ENCODE data around the gene BCKDHB. TPM values are rescaled to one million over a fixed set of nuclear protein-coding genes. Genes with fewer than 3 reads are reported as not detected.
A peak's percentile ranks its signal among the peaks of the same experiment; 100 is the strongest.

Gene BCKDHB
- total and polyA plus RNA-seq, 4 donors = 11.7 to 19.9 (median 16.5) TPM

DNA sequence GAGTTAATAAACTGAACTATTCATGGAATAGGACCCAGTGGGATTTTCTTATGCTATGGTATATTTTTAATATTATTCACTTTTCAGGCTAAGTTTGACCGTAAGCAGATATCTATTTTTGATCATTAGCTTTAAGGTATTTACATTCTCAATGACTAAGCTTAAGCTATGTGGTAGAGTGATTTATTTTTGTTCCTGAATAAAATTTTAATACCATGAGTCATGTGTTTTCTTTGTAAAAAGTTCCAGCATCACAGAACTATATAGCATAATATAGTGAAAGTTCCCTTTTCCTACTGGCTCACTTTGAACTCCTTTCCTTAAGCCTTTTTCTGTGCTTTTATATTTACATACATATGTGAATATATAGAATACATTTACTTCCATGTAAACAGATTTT is 75.8 kb downstream of the BCKDHB start:
- intact Hi-C loops (cut with DNase I) = no loop called here
- H3K9me3 ChIP-seq (ENCODE audit: control insufficient read depth, low read length) = no peaks in the 10 kb centered on the region
- WGBS, 2 donors = 73 to 76% methylated on average over 1 of the region's 1 CpG
- H3K4me1 ChIP-seq (ENCODE audit: control insufficient read depth in 1 of 2, insufficient read depth in 2 of 2, low read length in 2 of 2) = no peaks in the 10 kb centered on the region
- no peak for ATAC-seq (ENCODE audit: low FRiP score)
- no peak for DNase-seq
- H3K27me3 ChIP-seq (ENCODE audit: control insufficient read depth in 1 of 2, insufficient read depth in 2 of 2, low read length in 1 of 2) = no peaks in the 10 kb centered on the region
- peaks cover 0 to 2% of the 10 kb centered on the region in 2 donors for H3K36me3 ChIP-seq (ENCODE audit: control insufficient read depth in 1 of 2, insufficient read depth in 2 of 2, low read length in 1 of 2)
- no peak overlapping the region for H3K4me3 ChIP-seq (ENCODE audit: low read length in 2 of 2)
- H3K27ac ChIP-seq (ENCODE audit: low read depth in 1 of 2, low read length in 2 of 2) = no peak overlapping the region

- Histone ChIP-seq H3K27ac (ENCODE audit: low read depth in 1 of 2, low read length in 2 of 2) (no peak overlapping the region), H3K4me1 (ENCODE audit: control insufficient read depth in 1 of 2, insufficient read depth in 2 of 2, low read length in 2 of 2) (no peaks in the 10 kb centered on the region), H3K9me3 (ENCODE audit: control insufficient read depth, low read length) (no peaks in the 10 kb centered on the region), H3K4me3 (ENCODE audit: low read length in 2 of 2) (no peak overlapping the region), H3K36me3 (ENCODE audit: control insufficient read depth in 1 of 2, insufficient read depth in 2 of 2, low read length in 1 of 2) (no peaks in the 10 kb centered on the region), H3K27me3 (ENCODE audit: control insufficient read depth in 1 of 2, insufficient read depth in 2 of 2, low read length in 1 of 2) (no peaks in the 10 kb centered on the region)
- DNase-seq (no peak), ATAC-seq (ENCODE audit: low FRiP score) (no peak)
- WGBS, 2 donors = 70 to 74% methylated on average over 4 of the region's 4 CpGs
- intact Hi-C loops (cut with DNase I) = no loop called here
These were observed 76.7 kb downstream of the BCKDHB start for GRCh38 chr6:80183019-80183795.

DNA sequence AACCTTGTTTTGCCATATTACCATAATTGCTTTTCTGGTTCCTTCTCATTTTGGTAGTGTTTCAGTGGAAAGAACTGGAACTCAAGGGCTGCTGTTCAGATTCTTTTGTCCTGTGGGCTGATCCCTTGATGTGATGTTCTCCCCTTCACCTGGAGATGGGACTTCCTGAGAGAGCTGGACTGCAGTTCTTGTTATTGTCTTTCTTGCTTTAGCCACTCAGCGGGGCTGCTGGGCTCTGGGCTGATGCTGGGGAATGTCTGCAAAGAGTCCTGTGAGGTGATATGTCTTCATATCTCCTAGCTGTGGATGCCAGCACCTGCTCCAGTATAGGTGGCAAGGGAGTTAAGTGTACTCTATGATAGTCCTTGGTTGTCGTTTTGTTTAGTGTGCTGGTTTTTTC is 79.0 kb downstream of the BCKDHB start:
- no peaks in the 10 kb centered on the region for H3K4me1 ChIP-seq (ENCODE audit: control insufficient read depth in 1 of 2, insufficient read depth in 2 of 2, low read length in 2 of 2)
- no peak overlapping the region for H3K4me3 ChIP-seq (ENCODE audit: low read length in 2 of 2)
- ATAC-seq (ENCODE audit: low FRiP score) (no peak), DNase-seq (no peak)
- H3K27ac ChIP-seq (ENCODE audit: low read depth in 1 of 2, low read length in 2 of 2) = no peak overlapping the region
- intact Hi-C loops (cut with DNase I) = no loop called here
- no peaks in the 10 kb centered on the region for H3K36me3 ChIP-seq (ENCODE audit: control insufficient read depth in 1 of 2, insufficient read depth in 2 of 2, low read length in 1 of 2)
- 93 to 98% methylated on average over 2 of the region's 2 CpGs for WGBS, 2 donors
- no peaks in the 10 kb centered on the region for H3K27me3 ChIP-seq (ENCODE audit: control insufficient read depth in 1 of 2, insufficient read depth in 2 of 2, low read length in 1 of 2)
- no peaks in the 10 kb centered on the region for H3K9me3 ChIP-seq (ENCODE audit: control insufficient read depth, low read length)

- Histone ChIP-seq H3K27ac (ENCODE audit: low read depth in 1 of 2, low read length in 2 of 2) (no peak overlapping the region), H3K4me3 (ENCODE audit: low read length in 2 of 2) (no peak overlapping the region), H3K36me3 (ENCODE audit: control insufficient read depth in 1 of 2, insufficient read depth in 2 of 2, low read length in 1 of 2) (no peaks in the 10 kb centered on the region), H3K27me3 (ENCODE audit: control insufficient read depth in 1 of 2, insufficient read depth in 2 of 2, low read length in 1 of 2) (no peaks in the 10 kb centered on the region), H3K4me1 (ENCODE audit: control insufficient read depth in 1 of 2, insufficient read depth in 2 of 2, low read length in 2 of 2) (no peaks in the 10 kb centered on the region), H3K9me3 (ENCODE audit: control insufficient read depth, low read length) (no peaks in the 10 kb centered on the region)
- DNase-seq (no peak), ATAC-seq (ENCODE audit: low FRiP score) (no peak)
- WGBS, 2 donors = 88 to 91% methylated on average over 7 of the region's 7 CpGs
- intact Hi-C loops (cut with DNase I) = no loop called here
These were observed 79.6 kb downstream of the BCKDHB start for GRCh38 chr6:80186082-80186481.

DNA sequence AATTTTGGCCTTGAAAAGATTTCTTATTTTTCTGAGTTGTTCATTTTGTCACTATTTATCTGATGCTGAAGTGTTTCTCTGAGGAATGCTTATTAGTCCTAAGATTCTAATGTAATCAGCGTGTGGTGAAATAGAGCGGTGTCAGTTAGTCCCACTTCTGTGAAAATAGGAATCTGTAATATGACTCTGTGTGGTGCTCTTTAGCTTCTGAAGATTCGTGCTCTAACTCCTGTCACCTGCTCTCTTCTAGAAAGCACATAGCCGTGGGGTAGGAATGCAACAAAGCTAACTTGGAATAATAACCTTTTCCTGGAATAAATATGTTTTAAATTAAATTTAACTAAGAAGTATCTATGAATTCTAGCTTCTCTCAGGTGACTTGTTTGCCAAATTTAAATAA is 90.4 kb downstream of the BCKDHB start:
- ATAC-seq (ENCODE audit: low FRiP score) (no peak), DNase-seq (no peak)
- WGBS, 2 donors = 83 to 84% methylated on average over 4 of the region's 4 CpGs
- Histone ChIP-seq H3K4me1 (ENCODE audit: control insufficient read depth in 1 of 2, insufficient read depth in 2 of 2, low read length in 2 of 2) (peaks cover 0 to 7% of the 10 kb centered on the region in 2 donors), H3K27me3 (ENCODE audit: control insufficient read depth in 1 of 2, insufficient read depth in 2 of 2, low read length in 1 of 2) (no peaks in the 10 kb centered on the region), H3K9me3 (ENCODE audit: control insufficient read depth, low read length) (no peaks in the 10 kb centered on the region), H3K36me3 (ENCODE audit: control insufficient read depth in 1 of 2, insufficient read depth in 2 of 2, low read length in 1 of 2) (no peaks in the 10 kb centered on the region), H3K27ac (ENCODE audit: low read depth in 1 of 2, low read length in 2 of 2) (no peak overlapping the region), H3K4me3 (ENCODE audit: low read length in 2 of 2) (no peak overlapping the region)
- intact Hi-C loops (cut with DNase I) = no loop called here

- ATAC-seq (ENCODE audit: low FRiP score) = peak; percentile 15
- Histone ChIP-seq H3K27ac (ENCODE audit: low read depth in 1 of 2, low read length in 2 of 2) (no peak overlapping the region), H3K4me1 (ENCODE audit: control insufficient read depth in 1 of 2, insufficient read depth in 2 of 2, low read length in 2 of 2) (peaks cover 0 to 7% of the 10 kb centered on the region in 2 donors), H3K9me3 (ENCODE audit: control insufficient read depth, low read length) (no peaks in the 10 kb centered on the region), H3K4me3 (ENCODE audit: low read length in 2 of 2) (no peak overlapping the region), H3K36me3 (ENCODE audit: control insufficient read depth in 1 of 2, insufficient read depth in 2 of 2, low read length in 1 of 2) (no peaks in the 10 kb centered on the region), H3K27me3 (ENCODE audit: control insufficient read depth in 1 of 2, insufficient read depth in 2 of 2, low read length in 1 of 2) (no peaks in the 10 kb centered on the region)
- 4 to 5% methylated on average over 1 of the region's 1 CpG for WGBS, 2 donors
- DNase-seq = no peak
- intact Hi-C loops (cut with DNase I) = no loop called here
These were observed 91.0 kb downstream of the BCKDHB start for GRCh38 chr6:80197474-80197873.

GRCh38 chr6:80197986-80198385 is 91.5 kb downstream of the BCKDHB start:
- intact Hi-C loops (cut with DNase I) = no loop called here
- H3K36me3 ChIP-seq (ENCODE audit: control insufficient read depth in 1 of 2, insufficient read depth in 2 of 2, low read length in 1 of 2) = no peaks in the 10 kb centered on the region
- no peaks in the 10 kb centered on the region for H3K9me3 ChIP-seq (ENCODE audit: control insufficient read depth, low read length)
- no peak overlapping the region for H3K27ac ChIP-seq (ENCODE audit: low read depth in 1 of 2, low read length in 2 of 2)
- no peak for DNase-seq
- WGBS, 2 donors = 90 to 92% methylated on average over 4 of the region's 4 CpGs
- H3K27me3 ChIP-seq (ENCODE audit: control insufficient read depth in 1 of 2, insufficient read depth in 2 of 2, low read length in 1 of 2) = no peaks in the 10 kb centered on the region
- H3K4me3 ChIP-seq (ENCODE audit: low read length in 2 of 2) = no peak overlapping the region
- ATAC-seq (ENCODE audit: low FRiP score) = no peak
- peaks cover 0 to 7% of the 10 kb centered on the region in 2 donors for H3K4me1 ChIP-seq (ENCODE audit: control insufficient read depth in 1 of 2, insufficient read depth in 2 of 2, low read length in 2 of 2)

GRCh38 chr6:80203283-80203682 is 96.8 kb downstream of the BCKDHB start:
- Histone ChIP-seq H3K4me1 (ENCODE audit: control insufficient read depth in 1 of 2, insufficient read depth in 2 of 2, low read length in 2 of 2) (no peaks in the 10 kb centered on the region), H3K4me3 (ENCODE audit: low read length in 2 of 2) (no peak overlapping the region), H3K27me3 (ENCODE audit: control insufficient read depth in 1 of 2, insufficient read depth in 2 of 2, low read length in 1 of 2) (no peaks in the 10 kb centered on the region), H3K9me3 (ENCODE audit: control insufficient read depth, low read length) (no peaks in the 10 kb centered on the region), H3K27ac (ENCODE audit: low read depth in 1 of 2, low read length in 2 of 2) (no peak overlapping the region), H3K36me3 (ENCODE audit: control insufficient read depth in 1 of 2, insufficient read depth in 2 of 2, low read length in 1 of 2) (no peaks in the 10 kb centered on the region)
- intact Hi-C loops (cut with DNase I) = no loop called here
- ATAC-seq (ENCODE audit: low FRiP score) (no peak), DNase-seq (no peak)
- 90 to 94% methylated on average over 1 of the region's 1 CpG for WGBS, 2 donors

DNA sequence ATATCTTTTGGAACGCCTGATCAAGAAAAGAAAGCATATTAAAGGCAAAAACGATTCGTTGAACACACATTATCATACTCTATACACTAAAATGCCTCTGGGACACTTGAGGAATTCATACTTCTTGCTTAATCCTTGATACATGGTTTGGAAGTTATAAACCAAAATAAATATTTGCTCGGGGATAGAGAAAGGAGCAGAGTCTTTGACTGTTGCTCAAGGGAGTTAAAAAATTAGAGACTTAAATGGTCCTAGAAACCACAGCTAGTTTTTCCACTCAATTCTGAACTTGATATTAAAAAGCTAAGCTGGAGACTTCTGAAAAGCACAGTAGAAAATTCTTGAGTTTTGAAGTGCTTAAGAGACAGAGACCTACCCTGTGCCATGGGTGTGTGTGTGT is 98.9 kb downstream of the BCKDHB start:
- no peaks in the 10 kb centered on the region for H3K9me3 ChIP-seq (ENCODE audit: control insufficient read depth, low read length)
- ATAC-seq (ENCODE audit: low FRiP score) (no peak), DNase-seq (no peak)
- H3K27me3 ChIP-seq (ENCODE audit: control insufficient read depth in 1 of 2, insufficient read depth in 2 of 2, low read length in 1 of 2) = no peaks in the 10 kb centered on the region
- WGBS, 2 donors = 26 to 43% methylated on average over 4 of the region's 4 CpGs
- no peak overlapping the region for H3K4me3 ChIP-seq (ENCODE audit: low read length in 2 of 2)
- intact Hi-C loops (cut with DNase I) = no loop called here
- H3K27ac ChIP-seq (ENCODE audit: low read depth in 1 of 2, low read length in 2 of 2) = no peak overlapping the region
- no peaks in the 10 kb centered on the region for H3K36me3 ChIP-seq (ENCODE audit: control insufficient read depth in 1 of 2, insufficient read depth in 2 of 2, low read length in 1 of 2)
- H3K4me1 ChIP-seq (ENCODE audit: control insufficient read depth in 1 of 2, insufficient read depth in 2 of 2, low read length in 2 of 2) = no peaks in the 10 kb centered on the region
